HG03378 (cell line): Measurements from ENCODE around the gene NUP37.

Source experiments
- ATAC-seq: cut with Tn5 transposase; IDR thresholded peaks from one replicate; pipeline ENCODE4 v1.9.1; 2021; ENCODE audit warnings: mild to moderate bottlenecking, moderate library complexity; ENCODE audit not compliant: unreplicated experiment

NUP37 gene

GRCh38 chr12:102033991-102034745, 85.7 kb downstream of the NUP37 start:
- ATAC-seq: no peak

DNA sequence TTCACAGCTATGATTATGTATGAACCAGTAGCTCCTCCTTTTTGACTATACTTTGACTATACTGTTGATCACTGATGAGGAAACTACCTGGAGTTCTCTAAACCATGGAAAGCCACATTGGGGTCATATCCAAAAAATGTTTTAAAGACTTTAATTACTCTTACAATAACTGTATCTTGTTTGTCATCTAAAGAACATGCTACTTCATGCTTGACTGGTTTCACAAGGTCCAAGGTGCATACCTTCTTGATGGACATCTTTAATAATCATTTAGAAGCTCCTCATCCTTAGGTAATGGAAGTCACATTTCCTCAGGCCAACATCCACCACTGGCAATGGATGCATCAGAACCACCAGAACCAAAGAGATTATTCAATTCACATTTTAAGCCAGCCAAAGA, 88.1 kb downstream of the NUP37 start:
- ATAC-seq: no peak

- no peak for ATAC-seq
Measured at GRCh38 chr12:102029141-102029540, 90.8 kb downstream of the NUP37 start.

- ATAC-seq: no peak
Measured at GRCh38 chr12:102026728-102027127, 93.2 kb downstream of the NUP37 start.

GRCh38 chr12:102024765-102025164, 95.1 kb downstream of the NUP37 start:
- no peak for ATAC-seq

GRCh38 chr12:102023343-102023930, 96.5 kb downstream of the NUP37 start:
- ATAC-seq: no peak
